Glomerular visceral epithelial cell (primary cell): ENCODE results near the gene CAMK2D.

ENCODE experiments used
- DNase-seq: peaks from one replicate; pipeline ENCODE4 v3.0.0-alpha.2; 2016; ENCODE audit errors: extremely low spot score

CAMK2D gene

GRCh38 chr4:113440371-113440770 lies 321.2 kb downstream of the CAMK2D start:
- peak; percentile 23 for DNase-seq

GRCh38 chr4:113438596-113438995 lies 322.9 kb downstream of the CAMK2D start:
- DNase-seq = no peak

- DNase-seq = no peak
These were observed 324.4 kb downstream of the CAMK2D start for GRCh38 chr4:113437129-113437528.

GRCh38 chr4:113436360-113436759 lies 325.2 kb downstream of the CAMK2D start:
- DNase-seq = no peak

GRCh38 chr4:113435893-113436292 lies 325.6 kb downstream of the CAMK2D start:
- peak; percentile 67 for DNase-seq

- DNase-seq = no peak
These were observed 327.3 kb downstream of the CAMK2D start for GRCh38 chr4:113434247-113434587.

- no peak for DNase-seq
These were observed 327.8 kb downstream of the CAMK2D start for GRCh38 chr4:113433536-113434246.

GRCh38 chr4:113433116-113433515 lies 328.4 kb downstream of the CAMK2D start:
- no peak for DNase-seq

- DNase-seq = no peak
These were observed 337.9 kb downstream of the CAMK2D start for GRCh38 chr4:113423631-113424030.

GRCh38 chr4:113420938-113421337 lies 340.6 kb downstream of the CAMK2D start:
- no peak for DNase-seq

- DNase-seq = no peak
These were observed 341.9 kb downstream of the CAMK2D start for GRCh38 chr4:113419631-113420030.

GRCh38 chr4:113411496-113411938 lies 350.0 kb downstream of the CAMK2D start:
- DNase-seq = peak; percentile 77

- no peak for DNase-seq
These were observed 350.9 kb downstream of the CAMK2D start for GRCh38 chr4:113410686-113411085.

GRCh38 chr4:113409181-113409580 lies 352.4 kb downstream of the CAMK2D start:
- DNase-seq = no peak

- DNase-seq = no peak
These were observed 354.1 kb downstream of the CAMK2D start for GRCh38 chr4:113407409-113407808.

- DNase-seq = no peak
These were observed 354.9 kb downstream of the CAMK2D start for GRCh38 chr4:113406723-113407016.

GRCh38 chr4:113405874-113406722 lies 355.4 kb downstream of the CAMK2D start:
- DNase-seq = no peak

- no peak for DNase-seq
These were observed 356.7 kb downstream of the CAMK2D start for GRCh38 chr4:113404841-113405240.

GRCh38 chr4:113404167-113404571 lies 357.4 kb downstream of the CAMK2D start:
- DNase-seq = no peak
